Mucosa of stomach (tissue), 1 donor: ENCODE measurements around the gene ZNHIT1.

Experiments
- H3K27me3 ChIP-seq: one replicate; pipeline ENCODE4 v1.7.0; 2013; ENCODE audit warnings: mild to moderate bottlenecking, low read length; ENCODE audit not compliant: control insufficient read depth, insufficient read depth
- H3K36me3 ChIP-seq: one replicate; pipeline ENCODE4 v1.7.0; 2013; ENCODE audit warnings: low read length; ENCODE audit not compliant: control insufficient read depth, insufficient read depth
- H3K4me1 ChIP-seq: one replicate; pipeline ENCODE4 v1.7.0; 2013; ENCODE audit warnings: mild to moderate bottlenecking, low read length; ENCODE audit not compliant: control insufficient read depth, insufficient read depth
- H3K4me3 ChIP-seq: one replicate; pipeline ENCODE4 v1.7.0; 2013; ENCODE audit warnings: low read length
- H3K9ac ChIP-seq: one replicate; pipeline ENCODE4 v1.7.0; 2013; ENCODE audit warnings: mild to moderate bottlenecking, low read length, moderate library complexity
- H3K9me3 ChIP-seq: one replicate; pipeline ENCODE4 v1.7.0; 2013; ENCODE audit warnings: mild to moderate bottlenecking, low read length, moderate library complexity; ENCODE audit not compliant: control insufficient read depth
- donor health status: Pancreatic carcinoma.

Gene ZNHIT1

GRCh38 chr7:101210143-101210542 is 7.8 kb upstream of the ZNHIT1 start:
- no peak overlapping the region for H3K9ac ChIP-seq
- no peak overlapping the region for H3K4me3 ChIP-seq
- no peaks in the 10 kb centered on the region for H3K4me1 ChIP-seq
- H3K9me3 ChIP-seq, result no peaks in the 10 kb centered on the region
- H3K36me3 ChIP-seq, result no peaks in the 10 kb centered on the region
- H3K27me3 ChIP-seq, result no peaks in the 10 kb centered on the region

- Histone ChIP-seq H3K4me1 (peaks cover 7% of the 10 kb centered on the region), H3K27me3 (no peaks in the 10 kb centered on the region), H3K9ac (no peak overlapping the region), H3K36me3 (no peaks in the 10 kb centered on the region), H3K4me3 (no peak overlapping the region), H3K9me3 (no peaks in the 10 kb centered on the region)
These were observed 6.5 kb upstream of the ZNHIT1 start for GRCh38 chr7:101211501-101211900.

GRCh38 chr7:101212014-101212413 is 6.0 kb upstream of the ZNHIT1 start:
- Histone ChIP-seq H3K36me3 (no peaks in the 10 kb centered on the region), H3K4me3 (no peak overlapping the region), H3K27me3 (no peaks in the 10 kb centered on the region), H3K9ac (no peak overlapping the region), H3K4me1 (peaks cover 11% of the 10 kb centered on the region), H3K9me3 (no peaks in the 10 kb centered on the region)

- Histone ChIP-seq H3K27me3 (no peaks in the 10 kb centered on the region), H3K4me1 (peaks cover 30% of the 10 kb centered on the region), H3K4me3 (peak overlapping the region; percentile 98), H3K9me3 (no peaks in the 10 kb centered on the region), H3K9ac (peak overlapping the region; percentile 92), H3K36me3 (no peaks in the 10 kb centered on the region)
These were observed 1.7 kb upstream of the ZNHIT1 start for GRCh38 chr7:101216001-101216859.

- Histone ChIP-seq H3K27me3 (no peaks in the 10 kb centered on the region), H3K4me3 (peak overlapping the region; percentile 98), H3K4me1 (peaks cover 35% of the 10 kb centered on the region), H3K9ac (peak overlapping the region; percentile 92), H3K36me3 (no peaks in the 10 kb centered on the region), H3K9me3 (no peaks in the 10 kb centered on the region)
These were observed 1.0 kb upstream of the ZNHIT1 start for GRCh38 chr7:101216860-101217387.

GRCh38 chr7:101218236-101219125 is 516 bp downstream of the ZNHIT1 start:
- no peaks in the 10 kb centered on the region for H3K27me3 ChIP-seq
- H3K36me3 ChIP-seq, result no peaks in the 10 kb centered on the region
- peaks cover 35% of the 10 kb centered on the region for H3K4me1 ChIP-seq
- H3K9me3 ChIP-seq, result no peaks in the 10 kb centered on the region
- H3K4me3 ChIP-seq, result peak overlapping the region; percentile 98
- peak overlapping the region; percentile 92 for H3K9ac ChIP-seq

- no peaks in the 10 kb centered on the region for H3K27me3 ChIP-seq
- no peaks in the 10 kb centered on the region for H3K9me3 ChIP-seq
- H3K36me3 ChIP-seq, result no peaks in the 10 kb centered on the region
- no peak overlapping the region for H3K9ac ChIP-seq
- peaks cover 35% of the 10 kb centered on the region for H3K4me1 ChIP-seq
- no peak overlapping the region for H3K4me3 ChIP-seq
These were observed 2.3 kb downstream of the ZNHIT1 start for GRCh38 chr7:101220295-101220694.

GRCh38 chr7:101222275-101222830 is 4.4 kb downstream of the ZNHIT1 start:
- Histone ChIP-seq H3K9me3 (no peaks in the 10 kb centered on the region), H3K36me3 (no peaks in the 10 kb centered on the region), H3K27me3 (no peaks in the 10 kb centered on the region), H3K4me1 (peaks cover 24% of the 10 kb centered on the region), H3K4me3 (no peak overlapping the region), H3K9ac (no peak overlapping the region)

- Histone ChIP-seq H3K36me3 (no peaks in the 10 kb centered on the region), H3K4me1 (peaks cover 24% of the 10 kb centered on the region), H3K27me3 (no peaks in the 10 kb centered on the region), H3K4me3 (no peak overlapping the region), H3K9me3 (no peaks in the 10 kb centered on the region), H3K9ac (no peak overlapping the region)
These were observed 5.6 kb downstream of the ZNHIT1 start for GRCh38 chr7:101223528-101223927.

GRCh38 chr7:101225650-101226049 is 7.7 kb downstream of the ZNHIT1 start:
- no peak overlapping the region for H3K9ac ChIP-seq
- H3K4me1 ChIP-seq, result peaks cover 9% of the 10 kb centered on the region
- no peaks in the 10 kb centered on the region for H3K36me3 ChIP-seq
- H3K9me3 ChIP-seq, result no peaks in the 10 kb centered on the region
- no peaks in the 10 kb centered on the region for H3K27me3 ChIP-seq
- H3K4me3 ChIP-seq, result no peak overlapping the region

- no peaks in the 10 kb centered on the region for H3K27me3 ChIP-seq
- no peaks in the 10 kb centered on the region for H3K9me3 ChIP-seq
- H3K36me3 ChIP-seq, result no peaks in the 10 kb centered on the region
- H3K4me1 ChIP-seq, result peaks cover 13% of the 10 kb centered on the region
- no peak overlapping the region for H3K4me3 ChIP-seq
- no peak overlapping the region for H3K9ac ChIP-seq
These were observed 8.8 kb downstream of the ZNHIT1 start for GRCh38 chr7:101226721-101227120.
